RWPE2 (cell line): Measurements from ENCODE around the gene EPHA2.

Experiments used
- ATAC-seq: fragments of 200-7000 bp; cut with Tn5 transposase; 3 replicates; pipeline ENCODE4 v1.9.1; 2021; ENCODE audit warnings: low read depth
- DNase-seq: peaks from one replicate; pipeline ENCODE4 v3.0.0-alpha.2; 2020; ENCODE audit warnings: low spot score
- H3K27ac ChIP-seq: fragments of 450-650 bp; 2 replicates; pipeline ENCODE4 v1.5.1; 2017; ENCODE audit warnings: mild to moderate bottlenecking; ENCODE audit not compliant: poor library complexity, severe bottlenecking
- H3K27me3 ChIP-seq: fragments of 250-450 bp; sonication (Bioruptor Pico); 2 replicates; pipeline ENCODE4 v1.5.1; 2021; ENCODE audit warnings: mild to moderate bottlenecking, moderate library complexity; ENCODE audit not compliant: insufficient read depth, poor library complexity, severe bottlenecking
- H3K36me3 ChIP-seq: fragments of 250-450 bp; sonication (Bioruptor Pico); 2 replicates; pipeline ENCODE4 v1.5.1; 2020; ENCODE audit warnings: low read depth, mild to moderate bottlenecking, moderate library complexity
- H3K4me1 ChIP-seq: fragments of 250-450 bp; sonication (Bioruptor Pico); 2 replicates; pipeline ENCODE4 v1.5.1; 2021; ENCODE audit warnings: mild to moderate bottlenecking, moderate library complexity; ENCODE audit not compliant: insufficient read depth, poor library complexity, severe bottlenecking
- H3K4me3 ChIP-seq: fragments of 250-450 bp; sonication (Bioruptor Pico); 2 replicates; pipeline ENCODE4 v1.5.1; 2021; ENCODE audit warnings: mild to moderate bottlenecking, moderate library complexity; ENCODE audit not compliant: severe bottlenecking
- H3K9me3 ChIP-seq: fragments of 250-450 bp; sonication (Bioruptor Pico); 2 replicates; pipeline ENCODE4 v1.5.1; 2021; ENCODE audit warnings: mild to moderate bottlenecking, moderate library complexity; ENCODE audit not compliant: severe bottlenecking
- CTCF ChIP-seq: fragments of 450-650 bp; IDR thresholded peaks from one replicate; pipeline ENCODE4 v1.5.1; 2017; ENCODE audit warnings: mild to moderate bottlenecking, moderate library complexity; ENCODE audit not compliant: poor library complexity, severe bottlenecking

EPHA2 gene

GRCh38 chr1:16147156-16147926 lies 8.5 kb downstream of the EPHA2 start:
- TF ChIP-seq CTCF: no peak
- no peak overlapping the region for H3K4me3 ChIP-seq
- peaks cover 83% of the 10 kb centered on the region for H3K4me1 ChIP-seq
- peak overlapping the region; percentile 99 for H3K27ac ChIP-seq
- ATAC-seq (no peak), DNase-seq (no peak)
- H3K36me3 ChIP-seq: peaks cover 94% of the 10 kb centered on the region
- no peaks in the 10 kb centered on the region for H3K27me3 ChIP-seq
- H3K9me3 ChIP-seq: no peaks in the 10 kb centered on the region

GRCh38 chr1:16146279-16147155 lies 9.4 kb downstream of the EPHA2 start:
- ATAC-seq (peak; percentile 24), DNase-seq (peak; percentile 93)
- Histone ChIP-seq H3K27ac (peak overlapping the region; percentile 99), H3K4me1 (peaks cover 87% of the 10 kb centered on the region), H3K36me3 (peaks cover 95% of the 10 kb centered on the region), H3K27me3 (no peaks in the 10 kb centered on the region), H3K4me3 (peak overlapping the region; percentile 13), H3K9me3 (no peaks in the 10 kb centered on the region)
- TF ChIP-seq CTCF: no peak

GRCh38 chr1:16145662-16146278 lies 10.1 kb downstream of the EPHA2 start:
- peaks cover 87% of the 10 kb centered on the region for H3K4me1 ChIP-seq
- H3K36me3 ChIP-seq: peaks cover 95% of the 10 kb centered on the region

GRCh38 chr1:16145030-16145661 lies 10.7 kb downstream of the EPHA2 start:
- peak overlapping the region; percentile 99 for H3K27ac ChIP-seq
- DNase-seq: peak; percentile 93
- TF ChIP-seq CTCF: no peak
- H3K9me3 ChIP-seq: no peaks in the 10 kb centered on the region
- peaks cover 95% of the 10 kb centered on the region for H3K36me3 ChIP-seq
- peak overlapping the region; percentile 13 for H3K4me3 ChIP-seq
- no peaks in the 10 kb centered on the region for H3K27me3 ChIP-seq
- peak; percentile 51 for ATAC-seq
- H3K4me1 ChIP-seq: peaks cover 87% of the 10 kb centered on the region

More at GRCh38 chr1:16145662-16146278, 10.1 kb downstream of the EPHA2 start:
- H3K27me3 ChIP-seq: no peaks in the 10 kb centered on the region
- no peak for TF ChIP-seq CTCF
- H3K4me3 ChIP-seq: peak overlapping the region; percentile 13
- ATAC-seq: peak; percentile 59
- H3K27ac ChIP-seq: peak overlapping the region; percentile 99
- H3K9me3 ChIP-seq: no peaks in the 10 kb centered on the region
- DNase-seq: peak; percentile 96
